Vagina (tissue), 2 donors: Measurements from ENCODE around the gene MSI2. TPM values are rescaled to one million over a fixed set of nuclear protein-coding genes. Genes with fewer than 3 reads are reported as not detected.
A peak's percentile ranks its signal among the peaks of the same experiment; 100 is the strongest.

Experiments
- DNase-seq, 2 donors: peaks; one replicate each; pipeline ENCODE4 v3.0.0-alpha.2; 2017; ENCODE audit errors: extremely low spot score in 2 of 2
- H3K27ac ChIP-seq: fragments of 200-600 bp; sonication (generic); one replicate; pipeline ENCODE4 v1.5.1; 2019
- H3K27me3 ChIP-seq: fragments of 200-600 bp; sonication (generic); one replicate; pipeline ENCODE4 v1.5.1; 2019
- H3K36me3 ChIP-seq, 2 donors: fragments of 200-600 bp; sonication (generic); one replicate each; pipeline ENCODE4 v1.5.1; 2017 to 2019
- H3K4me1 ChIP-seq: fragments of 200-600 bp; sonication (generic); one replicate; pipeline ENCODE4 v1.5.1; 2019
- H3K4me3 ChIP-seq, 2 donors: fragments of 200-600 bp; sonication (generic); 1 replicate in 1 of 2; 2 replicates in 1 of 2; pipeline ENCODE4 v1.5.1; 2016 to 2019
- H3K9me3 ChIP-seq: fragments of 200-600 bp; sonication (generic); one replicate; pipeline ENCODE4 v1.5.1; 2019
- CTCF ChIP-seq, 3 experiments: fragments of 450-650 bp in 2 of 3; fragments of 200-600 bp in 1 of 3; sonication (generic) in 1 of 3; IDR thresholded peaks; one replicate each; pipeline ENCODE4 v1.5.1; 2017 to 2019; ENCODE audit warnings: antibody characterized with exemption in 3 of 3, mild to moderate bottlenecking in 2 of 3, moderate library complexity in 2 of 3
- POLR2A ChIP-seq, 2 donors: fragments of 450-650 bp; IDR thresholded peaks; one replicate each; pipeline ENCODE4 v1.6.1; 2017; ENCODE audit warnings: antibody characterized with exemption in 2 of 2, mild to moderate bottlenecking in 2 of 2, moderate library complexity in 2 of 2
- POLR2AphosphoS5 ChIP-seq, 2 donors: sonication (generic); formaldehyde crosslinking; IDR thresholded peaks; one replicate each; pipeline ENCODE4 v1.9.0; 2017; ENCODE audit warnings: antibody characterized with exemption in 2 of 2, mild to moderate bottlenecking in 2 of 2, low read depth in 1 of 2; ENCODE audit not compliant: insufficient read depth in 1 of 2
- intact Hi-C: fragments of 100-400 bp; cut with DNase I; formaldehyde crosslinking; loops from one replicate; pipeline ENCODE4 v1.15.1; 2023
- total RNA-seq: library from RNA; depleted of rRNA; stranded (reverse); fragments of >200 nt; gene quantifications from one replicate; pipeline ENCODE4 v1.2.3, GENCODE V29; 2016

MSI2 gene
- total RNA-seq, 1 donor from 2014 or later: 27.3 TPM

- Histone ChIP-seq H3K27ac (no peak overlapping the region), H3K4me3 (no peak overlapping the region), H3K36me3 (no peaks in the 10 kb centered on the region), H3K9me3 (no peaks in the 10 kb centered on the region), H3K4me1 (no peaks in the 10 kb centered on the region), H3K27me3 (no peaks in the 10 kb centered on the region)
- TF ChIP-seq POLR2A (IDR thresholded peaks at IDR 0.05): no peak
- no peak for TF ChIP-seq CTCF (IDR thresholded peaks at IDR 0.05)
- TF ChIP-seq POLR2AphosphoS5 (IDR thresholded peaks at IDR 0.05; ENCODE audit: insufficient read depth in 1 of 2, low read depth in 1 of 2): no peak
- DNase-seq: no peak
- intact Hi-C loops: no loop called here
Observed at GRCh38 chr17:57653279-57653678, 397.0 kb downstream of the MSI2 start.

DNA sequence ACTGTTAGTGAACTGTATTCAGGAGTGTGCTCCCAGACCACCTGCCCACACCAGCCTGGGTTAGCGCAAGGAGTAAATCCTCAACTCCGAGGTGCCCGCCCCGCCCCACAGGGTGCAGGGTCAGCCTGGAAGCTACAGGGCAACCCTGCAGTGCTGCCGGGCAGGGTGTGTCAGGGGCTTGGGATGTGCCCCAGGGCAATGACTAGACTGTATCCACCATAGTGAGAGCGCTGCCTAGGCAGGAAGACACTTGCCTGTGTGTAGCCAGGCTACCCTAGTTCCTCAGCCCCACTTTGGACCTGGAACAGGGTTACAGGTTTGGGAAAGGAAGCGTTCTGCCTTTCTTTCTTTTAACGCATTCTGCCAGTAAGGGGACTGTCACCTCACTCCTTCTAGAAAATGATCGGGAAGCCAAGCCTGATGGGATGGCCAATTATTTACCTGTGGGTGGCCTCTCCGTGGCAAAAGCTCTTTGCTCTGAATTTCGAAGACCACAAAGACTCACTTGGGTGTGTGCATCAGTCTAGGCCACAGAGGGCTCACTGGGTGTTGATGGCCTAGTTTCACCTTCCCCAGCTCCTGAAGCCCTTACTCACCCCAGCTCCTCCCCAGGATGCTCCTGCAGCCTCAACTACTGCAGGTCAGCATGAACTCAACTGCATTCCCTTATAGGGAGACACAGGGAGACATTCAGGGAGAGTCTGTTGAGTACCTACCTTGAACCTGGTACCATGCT is 397.9 kb downstream of the MSI2 start:
- TF ChIP-seq POLR2A (IDR thresholded peaks at IDR 0.05) (no peak), POLR2AphosphoS5 (IDR thresholded peaks at IDR 0.05; ENCODE audit: insufficient read depth in 1 of 2, low read depth in 1 of 2) (no peak), CTCF (IDR thresholded peaks at IDR 0.05) (no peak)
- no peak for DNase-seq
- intact Hi-C loops: no loop called here

GRCh38 chr17:57655553-57655952 is 399.2 kb downstream of the MSI2 start:
- Histone ChIP-seq H3K4me1 (no peaks in the 10 kb centered on the region), H3K27ac (no peak overlapping the region), H3K4me3 (no peak overlapping the region), H3K27me3 (no peaks in the 10 kb centered on the region), H3K9me3 (no peaks in the 10 kb centered on the region), H3K36me3 (no peaks in the 10 kb centered on the region)
- intact Hi-C loops: no loop called here
- DNase-seq: no peak
- TF ChIP-seq POLR2AphosphoS5 (IDR thresholded peaks at IDR 0.05; ENCODE audit: insufficient read depth in 1 of 2, low read depth in 1 of 2): no peak
- TF ChIP-seq POLR2A (IDR thresholded peaks at IDR 0.05): no peak
- TF ChIP-seq CTCF (IDR thresholded peaks at IDR 0.05): no peak

More for the DNA sequence above, 397.9 kb downstream of the MSI2 start:
- H3K4me1 ChIP-seq: no peaks in the 10 kb centered on the region
- H3K9me3 ChIP-seq: no peaks in the 10 kb centered on the region
- H3K27ac ChIP-seq: no peak overlapping the region
- H3K27me3 ChIP-seq: no peaks in the 10 kb centered on the region
- no peaks in the 10 kb centered on the region for H3K36me3 ChIP-seq
- H3K4me3 ChIP-seq: no peak overlapping the region

GRCh38 chr17:57657211-57657610 is 400.9 kb downstream of the MSI2 start:
- Histone ChIP-seq H3K4me3 (no peak overlapping the region), H3K27me3 (no peaks in the 10 kb centered on the region), H3K36me3 (no peaks in the 10 kb centered on the region), H3K27ac (no peak overlapping the region), H3K4me1 (peaks cover under 1% of the 10 kb centered on the region), H3K9me3 (no peaks in the 10 kb centered on the region)
- intact Hi-C loops: no loop called here
- DNase-seq: no peak
- no peak for TF ChIP-seq CTCF (IDR thresholded peaks at IDR 0.05)
- no peak for TF ChIP-seq POLR2AphosphoS5 (IDR thresholded peaks at IDR 0.05; ENCODE audit: insufficient read depth in 1 of 2, low read depth in 1 of 2)

DNA sequence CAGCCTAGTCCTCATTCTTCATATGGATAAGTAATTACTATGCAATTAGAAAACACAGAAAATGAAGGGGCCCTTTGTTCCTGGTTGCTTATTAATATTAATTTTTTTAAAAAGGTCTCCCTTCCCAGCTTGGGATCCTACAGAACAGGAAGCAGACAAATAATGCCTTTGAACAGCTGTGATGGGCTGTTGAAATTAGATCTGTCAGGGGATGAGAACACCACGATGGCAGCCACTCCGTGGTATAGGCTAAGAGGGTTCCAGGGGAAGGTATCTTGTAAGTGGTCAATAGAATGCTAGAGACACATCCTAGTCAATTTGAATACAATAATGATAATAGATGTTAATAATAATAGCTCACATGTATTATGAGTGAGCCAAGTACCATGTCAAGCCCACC is 405.7 kb downstream of the MSI2 start:
- Histone ChIP-seq H3K4me1 (peaks cover 6% of the 10 kb centered on the region), H3K27ac (peak overlapping the region; percentile 61), H3K36me3 (no peaks in the 10 kb centered on the region), H3K9me3 (no peaks in the 10 kb centered on the region), H3K4me3 (no peak overlapping the region), H3K27me3 (no peaks in the 10 kb centered on the region)
- no peak for TF ChIP-seq POLR2AphosphoS5 (IDR thresholded peaks at IDR 0.05; ENCODE audit: insufficient read depth in 1 of 2, low read depth in 1 of 2)
- TF ChIP-seq POLR2A (IDR thresholded peaks at IDR 0.05): no peak
- TF ChIP-seq CTCF (IDR thresholded peaks at IDR 0.05): no peak
- DNase-seq: no peak
- intact Hi-C loops: no loop called here
